ENCODE results near the gene CCDC70. TPM values are rescaled to one million over a fixed set of nuclear protein-coding genes. Genes with fewer than 3 reads are reported as not detected.

Gene CCDC70
- total RNA-seq, 8 experiments from 2014 or later, result 0.17 to 0.90 (median 0.28) TPM; not detected in 4

- Histone ChIP-seq H3K4me3 (no peak overlapping the region), H3K27ac (no peak overlapping the region), H3K4me1 (replicated peaks in 1 of 2) (peaks cover 14 to 16% of the 10 kb centered on the region in 2 donors)
- ATAC-seq (replicated peaks in 6 of 8), result peak in 1 of 8 experiments; percentile 8
- in situ Hi-C loops (cut with MboI; ENCODE audit: low pct_unique_long_range_greater_than_20kb in 2 of 9, low sequenced_read_pairs in 9 of 9, unreplicated experiment in 9 of 9), result no loop called here
- 86% methylated on average over 1 of the region's 1 CpG; no CpG with 5 or more reads in 9 of the 10 experiments for WGBS, 10 experiments
Observed at GRCh38 chr13:51873837-51874236, 12.1 kb downstream of the CCDC70 start.

- in situ Hi-C loops (cut with MboI; ENCODE audit: low pct_unique_long_range_greater_than_20kb in 2 of 9, low sequenced_read_pairs in 9 of 9, unreplicated experiment in 9 of 9), result no loop called here
- Histone ChIP-seq H3K4me1 (replicated peaks in 1 of 2) (peaks cover 14 to 16% of the 10 kb centered on the region in 2 donors), H3K27ac (no peak overlapping the region), H3K4me3 (peak overlapping the region in 1 of 5 donors; percentile 6)
- WGBS, 10 experiments, result 0 to 15% (median 5%) methylated on average over 1 to 9 of the region's 11 CpGs; no CpG with 5 or more reads in 4 of the 10 experiments
- peak in 7 of 8 experiments; percentile 37 to 98 (median 94) for ATAC-seq (replicated peaks in 6 of 8)
Observed at GRCh38 chr13:51874651-51875050, 12.9 kb downstream of the CCDC70 start.

- no peak overlapping the region for H3K27ac ChIP-seq
- no peak for ATAC-seq (replicated peaks in 6 of 8)
- H3K4me1 ChIP-seq (replicated peaks in 1 of 2), result peaks cover 10 to 11% of the 10 kb centered on the region in 2 donors
- H3K4me3 ChIP-seq, result no peak overlapping the region
- in situ Hi-C loops (cut with MboI; ENCODE audit: low pct_unique_long_range_greater_than_20kb in 2 of 9, low sequenced_read_pairs in 9 of 9, unreplicated experiment in 9 of 9), result no loop called here
- 33 to 100% (median 70%) methylated on average over 1 to 4 of the region's 4 CpGs; no CpG with 5 or more reads in 2 of the 10 experiments for WGBS, 10 experiments
Observed at GRCh38 chr13:51879133-51879532, 17.4 kb downstream of the CCDC70 start.

GRCh38 chr13:51881296-51881695 is 19.5 kb downstream of the CCDC70 start:
- Histone ChIP-seq H3K27ac (no peak overlapping the region), H3K4me1 (replicated peaks in 1 of 2) (no peaks in the 10 kb centered on the region), H3K4me3 (no peak overlapping the region)
- ATAC-seq (replicated peaks in 6 of 8), result no peak
- WGBS, 10 experiments, result 8 to 100% (median 82%) methylated on average over 1 of the region's 1 CpG; no CpG with 5 or more reads in 2 of the 10 experiments
- in situ Hi-C loops (cut with MboI; ENCODE audit: low pct_unique_long_range_greater_than_20kb in 2 of 9, low sequenced_read_pairs in 9 of 9, unreplicated experiment in 9 of 9), result no loop called here

GRCh38 chr13:51882570-51883225 is 20.9 kb downstream of the CCDC70 start:
- Histone ChIP-seq H3K4me3 (no peak overlapping the region), H3K4me1 (replicated peaks in 1 of 2) (no peaks in the 10 kb centered on the region), H3K27ac (no peak overlapping the region)
- in situ Hi-C loops (cut with MboI; ENCODE audit: low pct_unique_long_range_greater_than_20kb in 2 of 9, low sequenced_read_pairs in 9 of 9, unreplicated experiment in 9 of 9), result no loop called here
- ATAC-seq (replicated peaks in 6 of 8), result no peak
- WGBS, 10 experiments, result 47 to 100% (median 85%) methylated on average over 1 to 5 of the region's 6 CpGs; no CpG with 5 or more reads in 2 of the 10 experiments

GRCh38 chr13:51883226-51883600 is 21.4 kb downstream of the CCDC70 start:
- no peak for ATAC-seq (replicated peaks in 6 of 8)
- in situ Hi-C loops (cut with MboI; ENCODE audit: low pct_unique_long_range_greater_than_20kb in 2 of 9, low sequenced_read_pairs in 9 of 9, unreplicated experiment in 9 of 9), result no loop called here
- Histone ChIP-seq H3K4me3 (no peak overlapping the region), H3K4me1 (replicated peaks in 1 of 2) (no peaks in the 10 kb centered on the region), H3K27ac (no peak overlapping the region)
- WGBS, 10 experiments, result 14 to 93% (median 43%) methylated on average over 1 to 5 of the region's 5 CpGs; no CpG with 5 or more reads in 2 of the 10 experiments

- ATAC-seq (replicated peaks in 6 of 8), result no peak
- in situ Hi-C loops (cut with MboI; ENCODE audit: low pct_unique_long_range_greater_than_20kb in 2 of 9, low sequenced_read_pairs in 9 of 9, unreplicated experiment in 9 of 9), result no loop called here
- no peak overlapping the region for H3K4me3 ChIP-seq
- WGBS, 10 experiments, result 7 to 100% (median 87%) methylated on average over 1 to 2 of the region's 2 CpGs; no CpG with 5 or more reads in 1 of the 10 experiments
- no peaks in the 10 kb centered on the region for H3K4me1 ChIP-seq (replicated peaks in 1 of 2)
- H3K27ac ChIP-seq, result no peak overlapping the region
Observed at GRCh38 chr13:51885651-51886050, 23.9 kb downstream of the CCDC70 start.

GRCh38 chr13:51887468-51887867 is 25.7 kb downstream of the CCDC70 start:
- Histone ChIP-seq H3K4me1 (replicated peaks in 1 of 2) (no peaks in the 10 kb centered on the region), H3K27ac (no peak overlapping the region), H3K4me3 (no peak overlapping the region)
- 0 to 81% (median 48%) methylated on average over 1 to 2 of the region's 2 CpGs; no CpG with 5 or more reads in 2 of the 10 experiments for WGBS, 10 experiments
- in situ Hi-C loops (cut with MboI; ENCODE audit: low pct_unique_long_range_greater_than_20kb in 2 of 9, low sequenced_read_pairs in 9 of 9, unreplicated experiment in 9 of 9), result no loop called here
- ATAC-seq (replicated peaks in 6 of 8), result no peak

GRCh38 chr13:51892657-51893056 is 30.9 kb downstream of the CCDC70 start:
- no peak for ATAC-seq (replicated peaks in 6 of 8)
- 0 to 80% (median 50%) methylated on average over 1 to 3 of the region's 3 CpGs; no CpG with 5 or more reads in 3 of the 10 experiments for WGBS, 10 experiments
- in situ Hi-C loops (cut with MboI; ENCODE audit: low pct_unique_long_range_greater_than_20kb in 2 of 9, low sequenced_read_pairs in 9 of 9, unreplicated experiment in 9 of 9), result loop anchor here in 1 of 9 experiments (10.0 kb wide), 1 partner anchor 232 kb away; the partner anchor contains the start of gene NEK5
- H3K4me3 ChIP-seq, result no peak overlapping the region
- no peak overlapping the region for H3K27ac ChIP-seq
- H3K4me1 ChIP-seq (replicated peaks in 1 of 2), result peaks cover 0 to 12% of the 10 kb centered on the region in 2 donors

- peak in 2 of 8 experiments; percentile 47 to 57 for ATAC-seq (replicated peaks in 6 of 8)
- 33 to 100% (median 100%) methylated on average over 1 to 4 of the region's 4 CpGs; no CpG with 5 or more reads in 3 of the 10 experiments for WGBS, 10 experiments
- in situ Hi-C loops (cut with MboI; ENCODE audit: low pct_unique_long_range_greater_than_20kb in 2 of 9, low sequenced_read_pairs in 9 of 9, unreplicated experiment in 9 of 9), result loop anchor here in 1 of 9 experiments (10.0 kb wide), 1 partner anchor 231 kb away; the partner anchor contains the start of gene NEK5
- Histone ChIP-seq H3K27ac (no peak overlapping the region), H3K4me1 (replicated peaks in 1 of 2) (peaks cover 0 to 12% of the 10 kb centered on the region in 2 donors), H3K4me3 (no peak overlapping the region)
Observed at GRCh38 chr13:51894239-51894638, 32.5 kb downstream of the CCDC70 start.

GRCh38 chr13:51895906-51896888 is 34.4 kb downstream of the CCDC70 start:
- Histone ChIP-seq H3K4me3 (no peak overlapping the region), H3K27ac (no peak overlapping the region), H3K4me1 (replicated peaks in 1 of 2) (peaks cover 0 to 12% of the 10 kb centered on the region in 2 donors)
- 7 to 67% (median 38%) methylated on average over 2 to 6 of the region's 9 CpGs; no CpG with 5 or more reads in 2 of the 10 experiments for WGBS, 10 experiments
- ATAC-seq (replicated peaks in 6 of 8), result peak; percentile 53 to 97 (median 89)
- in situ Hi-C loops (cut with MboI; ENCODE audit: low pct_unique_long_range_greater_than_20kb in 2 of 9, low sequenced_read_pairs in 9 of 9, unreplicated experiment in 9 of 9), result loop anchor here in 1 of 9 experiments (10.0 kb wide), 1 partner anchor 229 kb away; the partner anchor contains the start of gene NEK5

- no peak for ATAC-seq (replicated peaks in 6 of 8)
- Histone ChIP-seq H3K4me3 (no peak overlapping the region), H3K27ac (no peak overlapping the region), H3K4me1 (replicated peaks in 1 of 2) (peaks cover 0 to 12% of the 10 kb centered on the region in 2 donors)
- WGBS, 10 experiments, result 0 to 100% (median 74%) methylated on average over 1 of the region's 1 CpG; no CpG with 5 or more reads in 4 of the 10 experiments
- in situ Hi-C loops (cut with MboI; ENCODE audit: low pct_unique_long_range_greater_than_20kb in 2 of 9, low sequenced_read_pairs in 9 of 9, unreplicated experiment in 9 of 9), result loop anchor here in 1 of 9 experiments (25.0 kb wide), 1 partner anchor 237 kb away; the partner anchor contains the start of gene NEK5
Observed at GRCh38 chr13:51900471-51900870, 38.7 kb downstream of the CCDC70 start.

Data from motor neuron (in vitro differentiated cells).